Endodermal cell (in vitro differentiated cells): ENCODE results near the gene OGG1. TPM values are rescaled to one million over a fixed set of nuclear protein-coding genes. Genes with fewer than 3 reads are reported as not detected.

Source experiments
- DNase-seq: peaks from one replicate; pipeline ENCODE4 v3.0.0-alpha.2; 2017
- H3K27ac ChIP-seq: 2 replicates; pipeline ENCODE4 v1.5.1; 2013; ENCODE audit warnings: mild to moderate bottlenecking, low read depth, low read length, moderate library complexity
- H3K27me3 ChIP-seq: 2 replicates; pipeline ENCODE4 v1.6.1; 2013; ENCODE audit warnings: mild to moderate bottlenecking, low read length, moderate library complexity; ENCODE audit not compliant: insufficient read depth, control insufficient read depth, poor library complexity, severe bottlenecking
- H3K36me3 ChIP-seq: 2 replicates; pipeline ENCODE4 v1.7.0; 2013; ENCODE audit warnings: mild to moderate bottlenecking, low read length, moderate library complexity; ENCODE audit not compliant: control insufficient read depth, insufficient read depth
- H3K4me1 ChIP-seq: one replicate; pipeline ENCODE4 v1.7.0; 2013; ENCODE audit warnings: low read length; ENCODE audit not compliant: control insufficient read depth, insufficient read depth
- H3K4me3 ChIP-seq: 2 replicates; pipeline ENCODE4 v1.5.1; 2013; ENCODE audit warnings: mild to moderate bottlenecking, low read length, moderate library complexity
- H3K9ac ChIP-seq: 2 replicates; pipeline ENCODE4 v1.6.1; 2013; ENCODE audit warnings: mild to moderate bottlenecking, low read length, moderate library complexity; ENCODE audit not compliant: poor library complexity, severe bottlenecking; ENCODE audit errors: extremely low read depth
- H3K9me3 ChIP-seq: 2 replicates; pipeline ENCODE4 v1.6.1; 2013; ENCODE audit warnings: mild to moderate bottlenecking, low read length, moderate library complexity; ENCODE audit not compliant: control insufficient read depth
- H3K27ac Mint-ChIP-seq: 2 replicates; pipeline ENCODE4 v1.8.0; 2020; ENCODE audit warnings: mixed read lengths
- H3K27me3 Mint-ChIP-seq: 2 replicates; pipeline ENCODE4 v1.8.0; 2021; ENCODE audit warnings: mild to moderate bottlenecking, mixed read lengths; ENCODE audit not compliant: insufficient read depth
- H3K36me3 Mint-ChIP-seq: 2 replicates; pipeline ENCODE4 v1.8.0; 2020; ENCODE audit warnings: low read depth, mixed read lengths
- H3K4me1 Mint-ChIP-seq: 2 replicates; pipeline ENCODE4 v1.8.0; 2020; ENCODE audit warnings: mixed read lengths
- H3K4me3 Mint-ChIP-seq: 2 replicates; pipeline ENCODE4 v1.8.0; 2020; ENCODE audit warnings: mild to moderate bottlenecking, moderate library complexity, mixed read lengths
- H3K9me3 Mint-ChIP-seq: 2 replicates; pipeline ENCODE4 v1.8.0; 2020; ENCODE audit warnings: mild to moderate bottlenecking, mixed read lengths
- CTCF ChIP-seq: fragments of 200-600 bp; sonication (generic); conservative IDR thresholded peaks from 2 replicates; pipeline ENCODE4 v1.5.0; 2021; ENCODE audit warnings: antibody characterized with exemption, mild to moderate bottlenecking
- WGBS, 2 experiments: methylation state at CpG; one replicate each; pipeline versions ENCODE4 v1.1.5 to v1.1.7; 2013; ENCODE audit warnings: missing lambda C conversion rate in 2 of 2, mixed read lengths in 1 of 2; ENCODE audit not compliant: insufficient coverage in 1 of 2, insufficient read length in 1 of 2; 5-methylcytosine and 5-hydroxymethylcytosine counted together
- total RNA-seq, 2 donors: library from RNA; stranded (reverse); fragmentation: NEBNext Ultra II Directional in 1 of 2; extraction: Animal tissue kit (Norgen Biotek cat#: 25700) in 1 of 2; gene quantifications; 2 replicates in 1 of 2; 3 replicates in 1 of 2; pipeline ENCODE4 v1.2.1, GENCODE V29; 2021

OGG1 gene
- total RNA-seq, 2 donors from 2014 or later: 28.6 to 34.0 TPM

GRCh38 chr3:9716801-9717555, 32.8 kb upstream of the OGG1 start:
- DNase-seq: no peak
- no peaks in the 10 kb centered on the region for H3K36me3 Mint-ChIP-seq
- Histone ChIP-seq H3K36me3 (no peaks in the 10 kb centered on the region), H3K27ac (no peak overlapping the region), H3K9ac (no peak overlapping the region), H3K9me3 (no peaks in the 10 kb centered on the region), H3K27me3 (peaks cover 24% of the 10 kb centered on the region), H3K4me1 (no peaks in the 10 kb centered on the region), H3K4me3 (no peak overlapping the region)
- H3K27ac Mint-ChIP-seq: no peak overlapping the region
- 76 to 78% methylated on average over 2 to 5 of the region's 5 CpGs for WGBS, 2 experiments
- no peaks in the 10 kb centered on the region for H3K9me3 Mint-ChIP-seq
- TF ChIP-seq CTCF: no peak
- H3K27me3 Mint-ChIP-seq: peaks cover 13% of the 10 kb centered on the region
- H3K4me1 Mint-ChIP-seq: no peaks in the 10 kb centered on the region
- no peak overlapping the region for H3K4me3 Mint-ChIP-seq

- 92 to 100% methylated on average over 1 of the region's 1 CpG for WGBS, 2 experiments
- no peak for DNase-seq
- H3K27me3 ChIP-seq: peaks cover 20% of the 10 kb centered on the region
- H3K9me3 ChIP-seq: no peaks in the 10 kb centered on the region
- Mint-ChIP-seq H3K36me3 (no peaks in the 10 kb centered on the region), H3K4me3 (no peak overlapping the region), H3K9me3 (no peaks in the 10 kb centered on the region), H3K4me1 (no peaks in the 10 kb centered on the region), H3K27me3 (peaks cover 10% of the 10 kb centered on the region), H3K27ac (no peak overlapping the region)
- no peak overlapping the region for H3K9ac ChIP-seq
- no peaks in the 10 kb centered on the region for H3K36me3 ChIP-seq
- no peak for TF ChIP-seq CTCF
- H3K27ac ChIP-seq: no peak overlapping the region
- H3K4me3 ChIP-seq: no peak overlapping the region
- no peaks in the 10 kb centered on the region for H3K4me1 ChIP-seq
These were observed 32.2 kb upstream of the OGG1 start for GRCh38 chr3:9717563-9717962.

- Histone ChIP-seq H3K4me1 (no peaks in the 10 kb centered on the region), H3K27me3 (peaks cover 17% of the 10 kb centered on the region), H3K9me3 (no peaks in the 10 kb centered on the region), H3K4me3 (no peak overlapping the region), H3K27ac (no peak overlapping the region), H3K9ac (no peak overlapping the region), H3K36me3 (no peaks in the 10 kb centered on the region)
- peaks cover 8% of the 10 kb centered on the region for H3K27me3 Mint-ChIP-seq
- H3K4me3 Mint-ChIP-seq: no peak overlapping the region
- H3K4me1 Mint-ChIP-seq: no peaks in the 10 kb centered on the region
- no peaks in the 10 kb centered on the region for H3K36me3 Mint-ChIP-seq
- 73 to 82% methylated on average over 2 to 4 of the region's 4 CpGs for WGBS, 2 experiments
- no peak for TF ChIP-seq CTCF
- H3K9me3 Mint-ChIP-seq: no peaks in the 10 kb centered on the region
- no peak for DNase-seq
- H3K27ac Mint-ChIP-seq: no peak overlapping the region
These were observed 31.6 kb upstream of the OGG1 start for GRCh38 chr3:9718118-9718517.
